HG02884 (cell line): Measurements from ENCODE around the gene TPP1.

ENCODE experiments used
- ATAC-seq: cut with Tn5 transposase; IDR thresholded peaks from one replicate; pipeline ENCODE4 v1.9.1; 2021; ENCODE audit warnings: mild to moderate bottlenecking, moderate library complexity; ENCODE audit not compliant: unreplicated experiment

The TPP1 gene

GRCh38 chr11:6596239-6596877 lies 22.9 kb downstream of the TPP1 start:
- no peak for ATAC-seq

- ATAC-seq: no peak
Measured at GRCh38 chr11:6594142-6594768, 25.0 kb downstream of the TPP1 start.

GRCh38 chr11:6588018-6588417 lies 31.2 kb downstream of the TPP1 start:
- ATAC-seq: no peak

GRCh38 chr11:6587360-6587953 lies 31.8 kb downstream of the TPP1 start:
- no peak for ATAC-seq

GRCh38 chr11:6586434-6587359 lies 32.5 kb downstream of the TPP1 start:
- no peak for ATAC-seq

- ATAC-seq: no peak
Measured at GRCh38 chr11:6584528-6584927, 34.7 kb downstream of the TPP1 start.

GRCh38 chr11:6583584-6583983 lies 35.6 kb downstream of the TPP1 start:
- ATAC-seq: no peak

GRCh38 chr11:6579681-6580080 lies 39.5 kb downstream of the TPP1 start:
- no peak for ATAC-seq

GRCh38 chr11:6578134-6578533 lies 41.1 kb downstream of the TPP1 start:
- ATAC-seq: no peak

- ATAC-seq: no peak
Measured at GRCh38 chr11:6576471-6577373, 42.5 kb downstream of the TPP1 start.

- no peak for ATAC-seq
Measured at GRCh38 chr11:6574816-6575715, 44.2 kb downstream of the TPP1 start.

GRCh38 chr11:6572215-6572614 lies 47.0 kb downstream of the TPP1 start:
- no peak for ATAC-seq

- no peak for ATAC-seq
Measured at GRCh38 chr11:6571434-6572008, 47.7 kb downstream of the TPP1 start.

GRCh38 chr11:6570691-6571427 lies 48.4 kb downstream of the TPP1 start:
- ATAC-seq: no peak

- ATAC-seq: no peak
Measured at GRCh38 chr11:6569706-6570105, 49.5 kb downstream of the TPP1 start.

- no peak for ATAC-seq
Measured at GRCh38 chr11:6568191-6568918, 50.9 kb downstream of the TPP1 start.

GRCh38 chr11:6567371-6567745 lies 51.9 kb downstream of the TPP1 start:
- ATAC-seq: no peak
